ENCODE results near the gene ATAD1. TPM values are rescaled to one million over a fixed set of nuclear protein-coding genes. Genes with fewer than 3 reads are reported as not detected.

ATAD1 gene
- total and polyA plus RNA-seq, 2 of the 8 experiments (the other 6 are each of a cell fraction or from before 2014, with no cell fraction given) = 8.9 to 35.3 TPM

- no peak for DNase-seq (ENCODE audit: low read depth in 1 of 2, low spot score in 2 of 2)
- POLR2A ChIA-PET (ENCODE audit: partially characterized antibody) = interaction anchor here (0.6 to 2.6 kb wide), 11 partner anchors 17 to 227 kb away, joined by 3 to 24 read pairs (median 3); partner anchors contain the start of genes KLLN and PTEN
- no peak for FAIRE-seq
Observed at GRCh38 chr10:87818505-87819288, 671 bp upstream of the ATAD1 start.

More at GRCh38 chr10:87818505-87819288, 671 bp upstream of the ATAD1 start:
- no peaks in the 10 kb centered on the region for H3K79me1 ChIP-seq (ENCODE audit: low read depth, low read length)
- H3K79me2 ChIP-seq (ENCODE audit: control insufficient read depth in 1 of 2, insufficient read depth in 2 of 2, low read length in 2 of 2) = peaks cover 10 to 40% of the 10 kb centered on the region in 2 experiments
- WGBS, 2 experiments (ENCODE audit: extremely low coverage in 1 of 2, insufficient coverage in 1 of 2, insufficient read length in 1 of 2, insufficient replicate concordance in 2 of 2, low coverage in 1 of 2, low lambda C conversion rate in 2 of 2, missing lambda C conversion rate in 1 of 2) = 20% methylated on average over 28 of the region's 29 CpGs; no CpG with 5 or more reads in 1 of the 2 experiments
- peak overlapping the region; percentile 74; the same call in 1 of the 2 replicates for H2BK5ac ChIP-seq (ENCODE audit: low read depth, low read length)
- peak overlapping the region; percentile 83; the same call in 1 of the 2 replicates for H3K27ac ChIP-seq (ENCODE audit: low read depth, low read length)
- peaks cover 8% of the 10 kb centered on the region for H3K23me2 ChIP-seq (ENCODE audit: low read depth, low read length)
- no peak overlapping the region for H2BK20ac ChIP-seq (ENCODE audit: low read length)
- peak overlapping the region; percentile 96 for H2AFZ ChIP-seq (ENCODE audit: low read length)
- 0 out of 2 replicates have a peak overlapping the region, but pooled peaks have one; percentile 22 for H2BK12ac ChIP-seq (ENCODE audit: low read depth, low read length)
- H4K20me1 ChIP-seq (replicated peaks in 1 of 2; ENCODE audit: control insufficient read depth in 1 of 2, insufficient read depth in 2 of 2, low read length in 2 of 2) = no peaks in the 10 kb centered on the region
- H2BK15ac ChIP-seq (ENCODE audit: low read length) = peak overlapping the region; percentile 66; the same call in 1 of the 2 replicates
- H3K18ac ChIP-seq (ENCODE audit: extremely low read depth, low read length) = peak overlapping the region; percentile 73
- H4K5ac ChIP-seq (ENCODE audit: insufficient read length, low read depth, low read length) = peak overlapping the region; percentile 44
- no peak overlapping the region for H2AK5ac ChIP-seq (ENCODE audit: low read depth, low read length)
- no peak overlapping the region for H3K4ac ChIP-seq (replicated peaks; ENCODE audit: insufficient read length, low read depth, low read length)
- no peak overlapping the region for H3K23ac ChIP-seq (ENCODE audit: insufficient read length)
- peak overlapping the region; percentile 30 to 85 (median 50); a peak in 6 of 7 replicates for H3K9ac ChIP-seq (replicated peaks in 1 of 4; ENCODE audit: extremely low read depth in 1 of 4, low read depth in 3 of 4, low read length in 3 of 4)
- no peaks in the 10 kb centered on the region for H3K27me3 ChIP-seq (replicated peaks in 1 of 4; ENCODE audit: control insufficient read depth in 3 of 4, extremely low read depth in 1 of 4, insufficient read depth in 3 of 4, low read length in 3 of 4)
- H3K9me3 ChIP-seq (ENCODE audit: insufficient read depth in 2 of 2, low read depth in 1 of 2, low read length in 1 of 2) = no peaks in the 10 kb centered on the region
- H3K4me2 ChIP-seq (ENCODE audit: insufficient read depth in 1 of 2, low read depth in 2 of 2, low read length in 2 of 2) = peak overlapping the region; percentile 89 to 91
- H4K91ac ChIP-seq (replicated peaks; ENCODE audit: insufficient read length, low read length) = peak overlapping the region; percentile 25
- peak overlapping the region; percentile 78 to 85 (median 82) for H3K4me3 ChIP-seq (ENCODE audit: extremely low read depth in 1 of 4, insufficient read depth in 2 of 4, low read depth in 3 of 4, low read length in 4 of 4)
- H3K56ac ChIP-seq (replicated peaks; ENCODE audit: insufficient read length, low read depth, low read length) = no peak overlapping the region
- peaks cover 0 to 8% (median 0%) of the 10 kb centered on the region in 4 experiments; a peak in 1 of 8 replicates for H3K36me3 ChIP-seq (ENCODE audit: control insufficient read depth in 2 of 4, insufficient read depth in 4 of 4, low read length in 3 of 4)
- no peak overlapping the region for H2BK120ac ChIP-seq (replicated peaks; ENCODE audit: low read depth, low read length)
- H4K8ac ChIP-seq (ENCODE audit: extremely low read depth, insufficient read depth, low read length) = no peak overlapping the region
- CTCF ChIA-PET (ENCODE audit: partially characterized antibody) = interaction anchor here (0.7 to 2.1 kb wide), 8 partner anchors 9 to 570 kb away, joined by 3 to 9 read pairs (median 4); partner anchors contain the start of genes KLLN and PTEN
- H3K4me1 ChIP-seq (replicated peaks in 1 of 4; ENCODE audit: control insufficient read depth in 3 of 4, insufficient read depth in 4 of 4, low read length in 3 of 4) = peaks cover 0 to 3% (median 0%) of the 10 kb centered on the region in 4 experiments; a peak in 2 of 7 replicates
- no peak for TF ChIP-seq POLR2A (IDR thresholded peaks at IDR 0.05; ENCODE audit: control extremely low read depth in 1 of 2, low read depth in 2 of 2, low read length in 2 of 2)
- TF ChIP-seq SIN3A (conservative IDR thresholded peaks at IDR 0.05 in 1 of 2, IDR thresholded peaks at IDR 0.05 in 1 of 2; ENCODE audit: low read depth in 1 of 2, low read length in 2 of 2) = 0 out of 4 replicates have a peak, but pooled peaks of 1 of the 2 experiments have one; percentile 17
- peak; percentile 16 for TF ChIP-seq ASH2L (IDR thresholded peaks at IDR 0.05; ENCODE audit: low read length)
- peak; percentile 70 for TF ChIP-seq SAP30 (IDR thresholded peaks at IDR 0.05; ENCODE audit: insufficient read depth, insufficient replicate concordance, low read length)
- TF ChIP-seq KDM4A (IDR thresholded peaks at IDR 0.05; ENCODE audit: low read depth, low read length, severe bottlenecking) = peak; percentile 28
- no peak for TF ChIP-seq POU5F1 (IDR thresholded peaks at IDR 0.05; ENCODE audit: low read depth, low read length)
- H3K14ac ChIP-seq (ENCODE audit: insufficient read length) = no peak overlapping the region

Data from H1 (cell line).